Ectodermal cell (in vitro differentiated cells): Measurements from ENCODE around the gene PLAC9.
"Not testable (repeated sequence)": the region's sequence is repeated elsewhere in the genome, so short reads cannot be mapped to it uniquely, and the experiment has no call there.

ENCODE experiments used
- H3K27ac ChIP-seq: 2 replicates; pipeline ENCODE4 v1.7.0; 2013; ENCODE audit warnings: mild to moderate bottlenecking, low read depth, low read length; ENCODE audit not compliant: insufficient read depth, poor library complexity, severe bottlenecking
- H3K27me3 ChIP-seq: 2 replicates; pipeline ENCODE4 v1.7.0; 2013; ENCODE audit warnings: mild to moderate bottlenecking, low read length; ENCODE audit not compliant: insufficient read depth, control insufficient read depth, poor library complexity, severe bottlenecking
- H3K36me3 ChIP-seq: one replicate; pipeline ENCODE4 v1.7.0; 2013; ENCODE audit warnings: low read length; ENCODE audit not compliant: control insufficient read depth, insufficient read depth
- H3K4me1 ChIP-seq: one replicate; pipeline ENCODE4 v1.7.0; 2013; ENCODE audit warnings: low read length; ENCODE audit not compliant: control insufficient read depth, insufficient read depth
- H3K4me3 ChIP-seq: 2 replicates; pipeline ENCODE4 v1.7.0; 2013; ENCODE audit warnings: low read depth, low read length, control low read depth; ENCODE audit not compliant: insufficient read depth
- H3K9me3 ChIP-seq: 2 replicates; pipeline ENCODE4 v1.7.0; 2013; ENCODE audit warnings: mild to moderate bottlenecking, low read length, moderate library complexity; ENCODE audit not compliant: control insufficient read depth
- WGBS, 2 experiments: methylation state at CpG; one replicate each; pipeline ENCODE4 v1.1.7; 2013; ENCODE audit warnings: missing lambda C conversion rate in 2 of 2; 5-methylcytosine and 5-hydroxymethylcytosine counted together

The PLAC9 gene

DNA sequence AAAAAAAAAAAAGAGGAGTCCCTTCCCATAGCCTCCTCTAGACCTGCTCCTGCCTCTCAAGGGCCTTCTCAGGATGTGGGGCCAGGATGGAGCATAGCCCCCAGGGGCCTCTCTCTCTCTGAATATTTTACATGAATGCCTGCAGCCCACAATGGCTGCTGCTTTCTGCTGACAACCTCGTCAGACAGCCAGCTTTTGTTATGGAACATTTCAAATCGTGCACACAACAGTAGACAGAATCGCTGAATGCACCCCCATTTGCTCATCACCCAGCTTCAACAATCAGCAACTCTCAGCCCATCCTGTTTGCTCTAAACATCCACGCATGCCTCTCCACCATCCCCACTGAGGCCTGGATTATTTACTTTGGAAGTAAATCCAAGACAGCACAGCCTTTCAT is 5.4 kb downstream of the PLAC9 start:
- no peak overlapping the region for H3K27ac ChIP-seq
- no peaks in the 10 kb centered on the region for H3K36me3 ChIP-seq
- no peaks in the 10 kb centered on the region for H3K4me1 ChIP-seq
- no peak overlapping the region for H3K4me3 ChIP-seq
- WGBS, 2 experiments = 66 to 80% methylated on average over 4 of the region's 4 CpGs
- H3K27me3 ChIP-seq = peaks cover 9% of the 10 kb centered on the region
- H3K9me3 ChIP-seq = no peaks in the 10 kb centered on the region

DNA sequence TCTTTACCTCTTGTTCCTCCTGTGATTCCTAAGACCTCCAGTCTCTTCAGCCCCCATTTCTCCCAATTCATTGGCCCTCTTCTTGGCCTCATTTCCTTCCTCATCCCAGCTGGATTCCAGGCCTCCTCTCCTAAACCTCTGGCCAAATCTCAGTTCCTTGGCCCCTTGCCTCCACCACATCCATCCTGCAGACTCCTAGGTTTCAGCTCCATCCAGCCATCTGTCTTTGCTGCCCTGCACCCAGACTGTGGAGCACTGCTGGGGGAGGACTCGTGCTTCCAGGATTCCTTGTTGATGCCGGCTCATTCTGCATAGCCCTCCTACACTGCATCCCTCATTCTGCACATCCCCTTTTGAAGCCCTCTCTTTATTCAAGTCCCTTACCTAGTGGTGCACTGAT is 6.7 kb downstream of the PLAC9 start:
- Histone ChIP-seq H3K36me3 (no peaks in the 10 kb centered on the region), H3K9me3 (no peaks in the 10 kb centered on the region), H3K4me3 (no peak overlapping the region), H3K4me1 (no peaks in the 10 kb centered on the region), H3K27me3 (no peaks in the 10 kb centered on the region), H3K27ac (no peak overlapping the region)
- WGBS, 2 experiments = 87 to 94% methylated on average over 2 of the region's 2 CpGs

GRCh38 chr10:80140251-80140650 is 7.7 kb downstream of the PLAC9 start:
- H3K36me3 ChIP-seq = no peaks in the 10 kb centered on the region
- H3K27ac ChIP-seq = no peak overlapping the region
- H3K9me3 ChIP-seq = no peaks in the 10 kb centered on the region
- H3K27me3 ChIP-seq = no peaks in the 10 kb centered on the region
- no peak overlapping the region for H3K4me3 ChIP-seq
- WGBS, 2 experiments = 94 to 97% methylated on average over 7 of the region's 7 CpGs
- H3K4me1 ChIP-seq = no peaks in the 10 kb centered on the region

- no peaks in the 10 kb centered on the region for H3K27me3 ChIP-seq
- WGBS, 2 experiments = 86 to 87% methylated on average over 17 to 19 of the region's 19 CpGs
- H3K27ac ChIP-seq = no peak overlapping the region
- no peaks in the 10 kb centered on the region for H3K4me1 ChIP-seq
- H3K36me3 ChIP-seq = no peaks in the 10 kb centered on the region
- no peak overlapping the region for H3K4me3 ChIP-seq
- no peaks in the 10 kb centered on the region for H3K9me3 ChIP-seq
Measured at GRCh38 chr10:80141696-80142460, 9.3 kb downstream of the PLAC9 start.

DNA sequence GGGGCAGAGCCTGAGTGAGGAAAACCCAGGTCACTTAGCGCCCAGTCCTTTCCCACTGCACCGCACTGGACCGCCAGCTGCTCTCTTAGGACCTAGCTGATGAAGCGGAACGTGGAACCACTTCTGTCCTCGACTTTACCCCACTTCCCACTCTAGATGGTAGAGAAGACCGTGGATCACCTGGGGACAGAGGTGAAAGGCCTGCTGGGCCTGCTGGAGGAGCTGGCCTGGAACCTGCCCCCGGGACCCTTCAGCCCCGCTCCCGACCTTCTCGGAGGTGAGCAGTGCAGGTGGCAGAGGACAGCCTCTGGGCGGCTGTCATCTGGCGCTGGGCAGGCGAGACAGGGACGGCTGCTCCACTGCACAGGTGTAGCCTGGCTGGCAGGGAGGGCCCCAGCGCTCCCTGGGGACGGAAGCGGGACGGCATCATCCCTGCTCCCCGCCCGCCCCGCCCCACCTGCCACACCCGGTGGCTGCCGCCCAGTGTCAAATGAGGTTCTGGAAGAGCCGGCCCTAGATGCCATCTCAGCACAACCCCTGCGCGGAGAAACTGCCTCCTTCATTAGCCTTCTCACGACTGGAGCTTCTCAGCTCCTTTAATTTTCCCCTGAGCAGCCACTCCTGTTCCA is 11.7 kb downstream of the PLAC9 start:
- Histone ChIP-seq H3K27me3 (no peaks in the 10 kb centered on the region), H3K36me3 (no peaks in the 10 kb centered on the region), H3K27ac (no peak overlapping the region), H3K4me1 (no peaks in the 10 kb centered on the region), H3K4me3 (no peak overlapping the region), H3K9me3 (no peaks in the 10 kb centered on the region)
- WGBS, 2 experiments = 67% methylated on average over 28 of the region's 28 CpGs

- no peak overlapping the region for H3K27ac ChIP-seq
- H3K9me3 ChIP-seq = no peaks in the 10 kb centered on the region
- H3K27me3 ChIP-seq = no peaks in the 10 kb centered on the region
- no peaks in the 10 kb centered on the region for H3K4me1 ChIP-seq
- H3K36me3 ChIP-seq = no peaks in the 10 kb centered on the region
- no peak overlapping the region for H3K4me3 ChIP-seq
- WGBS, 2 experiments = 79% methylated on average over 12 of the region's 12 CpGs
Measured at GRCh38 chr10:80144696-80145131, 12.2 kb downstream of the PLAC9 start.

DNA sequence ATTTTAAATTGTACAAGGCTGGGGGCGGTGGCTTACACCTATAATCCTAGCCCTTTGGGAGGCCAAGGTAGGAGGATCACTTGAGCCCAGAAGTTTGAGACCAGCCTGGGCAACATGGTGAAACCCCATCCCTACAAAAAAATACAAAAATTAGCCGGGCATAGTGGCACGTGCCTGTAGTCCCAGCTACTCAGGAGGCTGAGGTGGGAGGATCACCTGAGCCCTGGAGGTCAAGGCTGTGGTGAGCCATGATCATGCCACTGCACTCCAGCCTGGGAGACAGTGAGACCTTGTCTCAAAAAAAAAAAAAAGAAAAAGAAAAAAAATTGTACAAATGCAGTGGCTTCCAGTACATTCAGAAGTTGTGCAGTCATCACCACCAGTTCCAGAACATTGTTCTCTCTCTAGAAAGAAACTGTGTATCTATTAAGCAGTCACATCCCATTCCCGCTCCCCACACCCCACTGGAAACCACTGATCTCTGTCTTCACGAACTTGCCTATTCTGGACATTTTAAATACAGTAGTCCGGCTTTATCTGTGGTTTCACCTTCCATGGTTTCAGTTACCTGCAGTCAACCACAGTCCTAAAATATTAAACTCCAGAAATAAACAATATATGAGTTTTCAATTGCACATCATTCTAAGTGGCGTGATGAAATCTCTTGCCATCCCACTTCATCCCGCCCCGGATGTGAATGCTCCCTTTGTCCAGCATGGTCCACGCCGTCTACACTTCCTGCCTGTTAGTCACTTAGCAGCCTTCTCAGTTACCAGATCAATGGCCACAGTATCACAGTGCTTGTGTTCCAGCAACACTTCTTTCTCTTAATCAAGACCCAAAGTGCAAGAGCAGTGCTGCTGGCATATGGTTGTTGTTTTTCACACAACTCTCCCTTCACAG is 13.1 kb downstream of the PLAC9 start:
- not testable (repeated sequence) for H3K36me3 ChIP-seq, H3K27me3 ChIP-seq, H3K27ac ChIP-seq, H3K4me1 ChIP-seq, H3K4me3 ChIP-seq, H3K9me3 ChIP-seq
- 92 to 94% methylated on average over 11 of the region's 11 CpGs for WGBS, 2 experiments

- Histone ChIP-seq H3K9me3 (no peaks in the 10 kb centered on the region), H3K4me3 (no peak overlapping the region), H3K4me1 (no peaks in the 10 kb centered on the region), H3K36me3 (no peaks in the 10 kb centered on the region), H3K27ac (no peak overlapping the region), H3K27me3 (no peaks in the 10 kb centered on the region)
- 96 to 97% methylated on average over 3 of the region's 3 CpGs for whole genome bisulfite sequencing, 2 experiments
Measured at GRCh38 chr10:80146918-80147317, 14.4 kb downstream of the PLAC9 start.

- no peaks in the 10 kb centered on the region for H3K36me3 ChIP-seq
- H3K4me1 ChIP-seq = no peaks in the 10 kb centered on the region
- no peak overlapping the region for H3K27ac ChIP-seq
- no peaks in the 10 kb centered on the region for H3K27me3 ChIP-seq
- no peaks in the 10 kb centered on the region for H3K9me3 ChIP-seq
- WGBS, 2 experiments = 70 to 77% methylated on average over 5 of the region's 5 CpGs
- H3K4me3 ChIP-seq = no peak overlapping the region
Measured at GRCh38 chr10:80148166-80148805, 15.8 kb downstream of the PLAC9 start.

- no peaks in the 10 kb centered on the region for H3K4me1 ChIP-seq
- no peak overlapping the region for H3K4me3 ChIP-seq
- H3K36me3 ChIP-seq = no peaks in the 10 kb centered on the region
- H3K9me3 ChIP-seq = no peaks in the 10 kb centered on the region
- WGBS, 2 experiments = 100% methylated on average over 2 of the region's 2 CpGs
- no peak overlapping the region for H3K27ac ChIP-seq
- H3K27me3 ChIP-seq = no peaks in the 10 kb centered on the region
Measured at GRCh38 chr10:80149123-80149522, 16.6 kb downstream of the PLAC9 start.
